NCI-H774 (cell line): Measurements from ENCODE around the gene B3GAT1.

Source experiments
- DNase-seq: peaks from one replicate; lab custom pipeline; 2025; lab: John Stamatoyannopoulos, UW

The B3GAT1 gene

GRCh38 chr11:134409552-134410429, 2.3 kb downstream of the B3GAT1 start:
- no peak for DNase-seq

DNA sequence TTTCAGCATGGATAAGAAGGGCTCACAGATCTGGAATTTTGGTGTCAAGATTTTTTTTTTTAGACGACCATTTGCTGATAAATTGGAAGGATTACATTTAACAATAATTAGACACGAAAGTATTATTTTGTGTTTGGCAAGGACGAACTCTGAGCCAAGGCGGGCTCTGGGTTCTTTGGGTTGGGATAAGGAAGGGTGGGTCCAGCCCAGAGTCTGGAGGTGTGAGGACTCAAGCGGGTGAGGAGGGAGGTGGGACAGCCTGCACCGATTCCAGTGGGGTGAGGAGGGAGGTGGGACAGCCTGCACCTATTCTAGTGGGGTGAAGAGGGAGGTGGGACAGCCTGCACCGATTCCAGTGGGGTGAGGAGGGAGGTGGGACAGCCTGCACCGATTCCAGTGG, 4.1 kb downstream of the B3GAT1 start:
- no peak for DNase-seq

- no peak for DNase-seq
These were observed 4.7 kb downstream of the B3GAT1 start for GRCh38 chr11:134407321-134407828.

DNA sequence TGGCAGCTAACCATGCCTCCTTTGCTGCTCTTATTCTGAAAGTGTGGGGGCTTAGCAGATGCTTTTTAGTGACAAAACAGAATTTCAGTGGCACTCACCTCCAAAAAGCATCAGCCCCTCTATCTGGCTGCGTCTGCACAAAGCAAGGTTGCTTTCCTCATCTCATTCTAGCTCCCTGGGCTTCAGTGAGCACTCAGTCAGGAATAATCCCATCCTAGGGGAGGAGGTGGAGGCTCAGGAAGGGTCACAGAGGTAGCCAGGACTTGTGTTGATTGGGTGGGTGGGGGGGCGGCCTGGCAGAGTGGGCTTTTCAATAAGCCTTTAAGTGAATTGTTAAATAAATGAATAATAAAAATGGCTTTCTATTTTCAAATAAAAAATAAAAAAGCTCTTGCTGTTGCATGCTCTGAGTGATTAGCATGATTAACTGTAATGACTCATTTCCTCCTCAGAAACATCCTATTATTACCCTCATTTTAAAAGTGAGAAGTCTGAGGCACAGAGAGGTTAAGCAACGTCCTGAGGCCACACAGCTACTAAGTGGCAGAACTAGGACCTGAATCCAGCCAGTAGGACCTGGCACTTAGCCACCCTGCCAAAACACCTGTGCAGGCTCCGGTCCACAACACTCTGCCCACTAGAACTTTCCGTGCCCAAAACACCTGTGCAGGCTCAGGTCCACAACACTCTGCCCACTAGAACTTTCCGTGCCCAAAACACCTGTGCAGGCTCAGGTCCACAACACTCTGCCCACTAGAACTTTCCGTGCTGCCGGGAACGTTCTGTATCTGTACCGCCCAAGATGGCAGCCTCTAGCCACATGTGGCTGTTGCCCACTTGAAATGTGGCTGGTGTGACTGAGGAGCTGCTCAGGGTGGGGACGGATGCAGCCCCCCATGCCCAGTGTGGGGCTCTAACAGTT, 5.5 kb downstream of the B3GAT1 start:
- no peak for DNase-seq

DNA sequence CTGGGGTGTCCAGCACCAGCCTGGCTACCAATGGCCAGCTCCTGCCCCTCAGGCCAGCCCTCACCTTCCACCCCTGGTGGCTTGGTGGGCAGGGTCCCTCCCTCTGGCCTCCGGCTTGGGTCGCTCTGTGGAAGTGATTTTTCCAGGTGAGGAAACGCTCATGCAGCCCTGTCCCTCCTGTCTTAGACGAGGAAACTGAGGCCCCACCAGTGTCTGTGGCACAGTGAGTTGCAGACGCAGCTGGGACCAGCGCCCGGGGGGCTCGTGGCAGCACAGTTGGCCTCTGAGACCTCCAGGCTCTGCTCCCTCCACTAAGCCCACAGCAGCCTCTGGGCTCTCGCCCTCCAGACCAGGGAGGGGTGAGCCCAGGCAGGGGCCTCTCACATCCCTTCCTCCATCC, 6.2 kb downstream of the B3GAT1 start:
- no peak for DNase-seq

GRCh38 chr11:134405436-134405835, 6.6 kb downstream of the B3GAT1 start:
- DNase-seq: no peak

GRCh38 chr11:134404575-134405341, 7.3 kb downstream of the B3GAT1 start:
- DNase-seq: no peak

GRCh38 chr11:134402910-134403309, 9.1 kb downstream of the B3GAT1 start:
- no peak for DNase-seq

DNA sequence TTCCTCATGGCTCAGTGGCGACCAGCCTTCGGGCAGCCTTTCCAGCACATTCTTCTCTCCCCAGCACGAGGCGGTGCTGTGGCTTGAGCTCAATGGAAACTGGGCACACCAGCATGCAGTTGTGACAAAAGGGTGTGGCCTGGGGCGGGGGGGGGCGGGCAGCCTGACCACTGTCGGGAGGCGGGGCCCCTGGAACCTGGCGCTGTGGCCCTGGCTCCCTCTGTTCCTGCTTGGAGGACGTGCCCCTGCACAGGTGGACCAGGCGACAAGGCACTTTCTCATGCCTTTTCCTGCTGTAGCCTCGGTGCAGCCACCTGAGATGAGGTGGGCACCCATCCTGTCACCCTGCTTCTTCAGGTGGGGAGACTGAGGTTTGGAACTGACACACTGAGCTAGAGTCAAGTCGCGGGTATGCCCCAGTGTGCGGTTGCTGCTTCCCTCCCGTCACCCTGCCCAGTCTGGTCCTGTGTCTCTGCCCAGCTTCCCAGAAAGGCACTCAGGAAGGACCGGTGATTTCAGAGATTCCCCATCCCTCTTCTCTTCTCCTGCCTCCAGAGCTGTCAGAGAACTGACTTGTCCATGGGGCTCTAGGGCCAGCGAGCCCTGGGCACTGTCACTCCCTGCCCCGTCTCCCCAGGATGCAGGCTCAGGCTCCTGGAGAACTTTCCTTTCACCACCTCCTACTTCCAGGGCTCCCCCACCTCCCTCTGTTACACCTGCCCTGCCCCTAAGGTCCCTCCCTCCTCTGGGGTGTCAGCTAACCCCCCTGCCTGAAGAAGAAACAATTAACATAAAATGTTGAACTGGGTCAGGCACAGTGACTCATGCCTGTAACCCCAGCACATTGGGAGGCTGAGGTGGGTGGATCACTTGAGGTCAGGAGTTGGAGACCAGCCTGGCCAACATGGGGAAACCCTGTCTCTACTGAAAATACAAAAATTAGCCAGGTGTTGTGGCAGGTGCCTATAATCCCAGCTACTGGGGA, 9.9 kb downstream of the B3GAT1 start:
- no peak for DNase-seq

- DNase-seq: no peak
These were observed 12.0 kb downstream of the B3GAT1 start for GRCh38 chr11:134399996-134400395.

DNA sequence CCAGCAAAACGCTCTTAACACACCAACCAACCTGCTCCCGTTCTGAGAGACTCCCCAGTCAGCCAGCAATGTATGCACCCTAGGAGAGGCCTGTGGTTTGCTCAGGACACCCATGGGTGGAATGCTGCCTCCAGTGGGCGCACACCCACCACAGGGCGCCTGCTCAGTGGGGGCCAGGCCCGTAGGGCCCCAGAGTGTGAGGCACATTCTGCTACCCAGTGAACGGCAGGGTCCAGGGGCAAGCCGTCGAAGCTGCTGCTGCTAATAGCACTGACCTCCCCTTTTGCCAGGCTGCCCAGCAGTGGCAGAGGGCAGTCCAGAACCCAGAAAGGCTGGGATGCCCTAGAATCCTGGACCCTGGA, 12.8 kb downstream of the B3GAT1 start:
- DNase-seq: no peak

DNA sequence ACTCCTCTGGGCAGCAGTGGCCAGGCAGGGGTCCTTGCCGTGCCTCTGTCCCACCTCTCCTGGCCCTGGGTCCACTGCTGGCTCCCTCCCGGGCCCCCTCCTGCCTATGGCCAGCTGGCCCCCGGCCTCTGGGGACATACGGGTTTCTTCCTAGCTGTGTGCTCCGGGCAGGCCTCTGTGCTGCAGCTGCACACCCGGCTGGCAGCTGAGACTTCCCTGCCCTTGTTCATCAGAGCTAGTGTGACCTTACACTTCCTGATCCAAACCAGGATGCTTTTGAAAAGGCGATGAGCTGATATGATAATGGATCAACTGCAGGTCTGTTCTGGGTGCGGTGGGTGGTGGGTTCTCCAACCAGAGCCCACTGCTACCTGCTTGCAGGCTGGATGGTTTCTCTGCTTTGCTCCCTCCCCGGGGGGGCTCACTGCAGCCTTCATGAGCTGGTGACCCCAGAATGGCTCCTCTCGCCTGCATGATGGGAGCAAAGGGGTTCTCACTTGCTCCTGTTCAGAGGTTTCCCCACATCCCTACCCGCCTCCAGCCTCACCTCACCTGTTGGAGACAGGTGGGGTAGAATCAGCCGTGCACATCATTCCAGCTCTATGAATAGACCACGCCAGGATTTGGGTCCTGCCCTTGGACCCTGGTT, 13.3 kb downstream of the B3GAT1 start:
- DNase-seq: no peak

DNA sequence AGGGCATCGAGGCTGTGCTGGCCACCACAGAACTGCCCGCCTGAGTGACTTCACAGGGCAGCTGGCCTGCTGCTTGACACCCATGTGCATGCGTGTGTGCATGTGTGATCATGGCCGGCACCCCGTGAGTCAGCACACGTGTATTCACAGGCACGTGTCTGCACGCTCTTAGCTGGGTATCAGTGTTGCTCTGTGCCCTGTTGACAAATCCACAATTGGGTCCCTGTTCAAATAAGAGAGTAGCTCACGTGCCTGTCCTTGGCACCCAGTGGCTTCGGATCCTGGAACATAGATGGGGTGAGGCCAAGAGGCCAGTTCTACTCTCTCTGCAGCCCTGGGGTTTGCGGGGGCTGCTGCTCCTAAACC, 14.0 kb downstream of the B3GAT1 start:
- peak; percentile 74 for DNase-seq

GRCh38 chr11:134397304-134398078, 14.6 kb downstream of the B3GAT1 start:
- no peak for DNase-seq

DNA sequence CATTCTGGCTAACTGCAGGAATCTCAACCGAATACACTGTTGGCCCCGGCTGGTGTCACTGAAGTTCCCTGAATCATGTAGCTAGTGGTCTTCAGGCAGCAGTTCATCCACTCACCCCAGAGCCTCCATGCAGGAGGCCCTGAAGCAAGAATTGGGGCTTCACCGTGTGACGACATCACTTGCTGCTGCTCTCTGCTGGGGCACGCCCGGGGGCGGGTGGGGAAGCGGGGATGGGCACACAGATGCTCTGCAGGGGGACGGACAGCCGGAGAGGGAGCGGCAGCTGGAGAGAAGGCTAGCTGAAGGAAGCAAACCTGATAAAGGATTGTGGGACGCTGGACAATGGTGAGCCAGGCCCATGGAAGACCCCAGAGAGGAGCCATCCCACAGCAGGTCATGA, 17.0 kb downstream of the B3GAT1 start:
- DNase-seq: no peak

DNA sequence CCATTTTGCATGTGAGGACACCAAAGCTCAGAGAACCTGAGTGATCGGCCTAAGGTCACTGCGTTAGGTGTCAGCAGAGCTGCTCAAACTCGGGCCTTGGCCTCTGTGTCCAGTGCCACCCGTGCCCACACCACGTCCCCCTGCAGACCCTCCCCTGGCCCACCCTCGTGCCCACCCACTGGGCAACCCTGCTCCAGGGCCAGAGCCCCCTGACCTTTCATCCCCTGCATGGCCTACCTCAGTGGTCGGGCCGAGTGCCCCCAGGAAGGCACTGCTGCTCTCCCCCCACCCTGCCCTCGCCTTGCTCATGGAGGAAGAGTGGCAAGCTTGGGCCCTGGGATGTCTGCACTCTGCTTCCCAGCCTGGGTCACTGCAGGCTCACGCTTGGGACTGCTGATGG, 17.7 kb downstream of the B3GAT1 start:
- DNase-seq: no peak

GRCh38 chr11:134393638-134394037, 18.4 kb downstream of the B3GAT1 start:
- DNase-seq: no peak

GRCh38 chr11:134392953-134393615, 19.0 kb downstream of the B3GAT1 start:
- no peak for DNase-seq

GRCh38 chr11:134391656-134392055, 20.4 kb downstream of the B3GAT1 start:
- DNase-seq: no peak
